ENCODE data around the gene AFAP1L1.

Gene AFAP1L1

DNA sequence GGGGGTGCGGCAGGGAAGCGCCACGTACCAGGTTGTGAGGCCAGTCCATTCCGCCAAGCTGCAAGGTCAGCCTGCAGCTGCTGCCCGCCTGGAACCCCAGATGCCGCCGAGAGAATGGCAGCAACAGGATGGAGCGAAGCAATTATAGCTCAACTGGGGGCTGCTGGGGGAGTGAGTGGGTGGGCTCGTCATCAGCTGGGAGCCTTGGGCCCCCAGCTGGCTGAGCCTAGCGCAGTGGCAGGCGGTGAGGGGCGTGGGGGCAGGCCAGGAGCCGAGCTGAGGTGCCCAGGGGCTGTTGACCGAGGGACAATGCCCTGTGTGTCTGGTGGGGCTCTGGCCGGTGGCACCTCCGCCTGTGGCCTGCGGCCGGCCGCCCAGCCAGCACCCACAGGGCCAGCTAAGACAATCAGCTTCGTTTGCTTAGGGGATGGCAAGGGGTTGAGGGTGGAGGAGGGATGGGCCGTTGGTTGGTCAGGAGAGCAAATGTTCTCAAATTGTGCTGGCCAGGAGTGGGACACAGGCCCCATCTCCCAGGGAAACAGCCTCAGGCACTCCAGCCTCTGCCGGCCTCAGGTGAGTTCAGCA is 107.6 kb downstream of the AFAP1L1 start, which contains the start of gene IL17B:
TSS of gene IL17B (minus strand) at position 116 of the 585 bp plus-strand sequence. CDS start at position 49, 67 bp downstream.
- DNase-seq (ENCODE audit: extremely low spot score): no peak
- POLR2A ChIA-PET: interaction anchor here (1.7 kb wide), 1 partner anchor 34 kb away, joined by 5 read pairs; the partner anchor contains the start of gene GRPEL2
- CTCF ChIA-PET: interaction anchor here (0.5 to 1.6 kb wide), 3 partner anchors 8 to 186 kb away, joined by 3 to 6 read pairs (median 3); no protein-coding TSS in a partner anchor

DNA sequence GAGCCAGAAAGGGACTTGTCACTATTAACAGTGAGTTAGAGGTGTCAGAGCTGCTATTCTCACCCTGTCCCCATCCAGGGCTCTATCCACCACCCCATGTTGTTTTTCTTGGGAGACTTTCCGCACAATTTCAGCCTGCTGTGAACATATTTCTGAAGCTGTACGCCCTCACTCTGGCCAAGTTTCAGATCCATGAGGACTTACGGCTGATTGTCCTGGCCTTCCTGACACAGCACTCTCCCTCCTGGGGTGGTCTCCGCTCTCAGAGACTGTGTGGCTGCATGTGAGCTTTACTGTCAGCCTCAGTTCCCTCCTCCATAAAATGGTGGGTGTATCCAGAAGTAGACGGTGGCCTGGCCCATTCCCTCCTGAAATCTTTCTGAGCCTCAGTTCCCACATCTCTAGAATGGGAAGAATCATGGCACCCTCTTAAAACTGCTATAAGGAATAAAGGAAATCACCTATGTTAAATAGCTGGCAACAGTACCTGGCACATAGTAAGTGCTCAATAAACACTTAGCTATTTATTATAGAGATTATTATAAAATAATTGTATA is 108.2 kb downstream of the AFAP1L1 start:
- ChIA-PET POLR2A (interaction anchor here (1.7 kb wide), 1 partner anchor 35 kb away, joined by 5 read pairs; the partner anchor contains the start of gene GRPEL2), CTCF (interaction anchor here (0.6 to 8.2 kb wide), 6 partner anchors 9 to 54 kb away, joined by 3 to 87 read pairs (median 3); no protein-coding TSS in a partner anchor)
- TF ChIP-seq FOXA1 (IDR thresholded peaks at IDR 0.05): no peak
- no peak for TF ChIP-seq LEF1 (IDR thresholded peaks at IDR 0.05; ENCODE audit: borderline replicate concordance)
- no peak for TF ChIP-seq NFRKB (IDR thresholded peaks at IDR 0.05)
- no peak for TF ChIP-seq L3MBTL2 (conservative IDR thresholded peaks at IDR 0.05)

More for the DNA sequence above, 107.6 kb downstream of the AFAP1L1 start, which contains the start of gene IL17B:
- TF ChIP-seq ELF4 (IDR thresholded peaks at IDR 0.05): no peak
- TF ChIP-seq FOXA1 (IDR thresholded peaks at IDR 0.05): no peak
- TF ChIP-seq ARNT (IDR thresholded peaks at IDR 0.05): no peak
- TF ChIP-seq CTBP1 (IDR thresholded peaks at IDR 0.05; ENCODE audit: borderline replicate concordance): no peak
- TF ChIP-seq L3MBTL2 (conservative IDR thresholded peaks at IDR 0.05): no peak
- TF ChIP-seq LEF1 (IDR thresholded peaks at IDR 0.05; ENCODE audit: borderline replicate concordance): no peak

DNA sequence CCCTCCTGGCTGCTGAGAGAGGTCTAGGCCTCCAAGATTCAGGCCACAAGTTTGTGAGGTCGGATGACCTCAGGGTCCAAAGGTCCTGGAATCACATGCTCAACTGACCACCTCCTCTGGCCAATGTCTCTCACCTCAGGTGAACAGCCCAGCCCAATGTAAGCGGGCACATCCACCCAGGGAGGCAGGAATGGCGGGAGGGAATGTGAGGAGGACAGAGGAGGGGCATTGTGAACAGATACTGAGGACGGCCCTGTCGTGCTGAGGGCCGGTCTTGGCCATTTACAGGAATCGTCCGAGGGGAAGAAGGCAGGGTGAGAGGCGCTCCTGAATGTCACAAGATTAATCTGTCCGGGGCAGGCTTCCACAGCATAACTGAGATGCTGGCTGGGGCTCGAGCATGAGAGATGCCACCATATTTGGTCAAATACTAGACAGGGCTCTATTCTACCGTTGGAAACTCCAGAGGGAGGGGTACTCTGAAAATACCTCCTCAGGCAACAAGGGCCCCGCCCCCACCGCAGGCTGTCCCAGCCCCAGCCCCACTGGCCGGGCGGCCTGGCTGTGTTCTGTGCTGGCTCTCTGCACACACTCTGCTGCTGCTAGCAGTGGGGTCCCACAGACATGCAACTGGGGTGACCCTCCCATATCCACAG is 108.9 kb downstream of the AFAP1L1 start:
- ChIA-PET CTCF (interaction anchor here (0.6 to 8.2 kb wide), 17 partner anchors 9 to 241 kb away, joined by 3 to 87 read pairs (median 4); partner anchors contain the start of gene GRPEL2), POLR2A (no interaction called here)
- no peak for DNase-seq (ENCODE audit: extremely low spot score)
- TF ChIP-seq NFRKB (IDR thresholded peaks at IDR 0.05): no peak
- TF ChIP-seq LEF1 (IDR thresholded peaks at IDR 0.05; ENCODE audit: borderline replicate concordance): no peak
- no peak for TF ChIP-seq ZNF384 (IDR thresholded peaks at IDR 0.05)
- TF ChIP-seq BHLHE40 (IDR thresholded peaks at IDR 0.05; ENCODE audit: borderline replicate concordance): no peak

More for the DNA sequence above, 108.2 kb downstream of the AFAP1L1 start:
- no peak for DNase-seq (ENCODE audit: extremely low spot score)

DNA sequence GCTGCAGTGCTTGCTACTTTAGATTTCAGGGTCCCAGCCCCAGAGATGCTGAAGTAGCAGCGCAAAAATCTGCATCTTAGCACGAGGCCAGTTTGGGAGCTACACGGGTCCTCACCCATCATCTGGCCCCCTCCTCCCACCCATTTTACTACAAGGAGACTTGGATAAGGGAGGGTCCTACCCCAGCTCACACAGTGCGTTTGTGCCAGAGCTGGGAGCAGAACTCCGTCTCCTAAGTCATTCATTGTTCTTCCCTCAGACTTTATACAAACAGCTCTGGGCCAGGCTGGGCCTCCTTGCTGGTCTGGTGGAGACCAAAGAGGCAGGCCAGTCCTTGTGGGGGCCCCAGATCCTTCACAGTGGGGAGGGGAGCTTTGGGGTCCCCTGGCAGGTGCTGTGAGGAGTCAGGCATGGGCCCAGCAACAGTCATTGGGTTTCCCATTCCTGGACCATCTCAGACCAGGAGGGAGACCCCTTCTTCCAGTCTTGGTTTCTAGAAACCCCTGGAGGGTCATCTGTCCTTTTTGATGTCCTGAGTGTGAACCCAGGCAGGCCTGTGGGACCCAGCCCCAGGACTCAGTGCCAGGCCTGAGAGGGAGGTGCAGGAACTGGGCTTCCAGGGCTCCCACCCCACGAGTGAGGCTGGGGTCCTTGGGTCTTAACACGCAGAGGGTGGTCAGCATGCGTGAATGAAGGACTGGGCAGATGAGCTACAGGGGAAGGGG is 109.8 kb downstream of the AFAP1L1 start:
- no peak for TF ChIP-seq FOXM1 (IDR thresholded peaks at IDR 0.05; ENCODE audit: borderline replicate concordance)
- TF ChIP-seq BHLHE40 (IDR thresholded peaks at IDR 0.05; ENCODE audit: borderline replicate concordance): no peak
- TF ChIP-seq TARDBP (IDR thresholded peaks at IDR 0.05): no peak
- TF ChIP-seq L3MBTL2 (conservative IDR thresholded peaks at IDR 0.05): no peak
- TF ChIP-seq, protein P1, sequence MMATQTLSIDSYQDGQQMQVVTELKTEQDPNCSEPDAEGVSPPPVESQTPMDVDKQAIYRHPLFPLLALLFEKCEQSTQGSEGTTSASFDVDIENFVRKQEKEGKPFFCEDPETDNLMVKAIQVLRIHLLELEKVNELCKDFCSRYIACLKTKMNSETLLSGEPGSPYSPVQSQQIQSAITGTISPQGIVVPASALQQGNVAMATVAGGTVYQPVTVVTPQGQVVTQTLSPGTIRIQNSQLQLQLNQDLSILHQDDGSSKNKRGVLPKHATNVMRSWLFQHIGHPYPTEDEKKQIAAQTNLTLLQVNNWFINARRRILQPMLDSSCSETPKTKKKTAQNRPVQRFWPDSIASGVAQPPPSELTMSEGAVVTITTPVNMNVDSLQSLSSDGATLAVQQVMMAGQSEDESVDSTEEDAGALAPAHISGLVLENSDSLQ (IDR thresholded peaks at IDR 0.05): no peak
- TF ChIP-seq SP1 (IDR thresholded peaks at IDR 0.05): no peak
- no peak for TF ChIP-seq FOXK2 (IDR thresholded peaks at IDR 0.05)
- no peak for TF ChIP-seq ARNT (IDR thresholded peaks at IDR 0.05)
- TF ChIP-seq HDGF (IDR thresholded peaks at IDR 0.05; ENCODE audit: borderline replicate concordance): no peak
- no peak for TF ChIP-seq FOXA1 (IDR thresholded peaks at IDR 0.05)
- TF ChIP-seq CTBP1 (IDR thresholded peaks at IDR 0.05; ENCODE audit: borderline replicate concordance): no peak
- no peak for TF ChIP-seq LEF1 (IDR thresholded peaks at IDR 0.05; ENCODE audit: borderline replicate concordance)
- no peak for TF ChIP-seq SUZ12 (IDR thresholded peaks at IDR 0.05)
- no peak for TF ChIP-seq NFRKB (IDR thresholded peaks at IDR 0.05)
- no peak for TF ChIP-seq ELF4 (IDR thresholded peaks at IDR 0.05)
- TF ChIP-seq ZNF384 (IDR thresholded peaks at IDR 0.05): no peak
- ChIA-PET POLR2A (interaction anchor here (1.1 to 1.8 kb wide), 2 partner anchors 24 to 36 kb away, joined by 3 to 4 read pairs; partner anchors contain the start of genes GRPEL2 and PCYOX1L), CTCF (interaction anchor here (0.7 to 8.2 kb wide), 23 partner anchors 8 to 241 kb away, joined by 3 to 87 read pairs (median 4); partner anchors contain the start of gene GRPEL2)
- DNase-seq (ENCODE audit: extremely low spot score): no peak

DNA sequence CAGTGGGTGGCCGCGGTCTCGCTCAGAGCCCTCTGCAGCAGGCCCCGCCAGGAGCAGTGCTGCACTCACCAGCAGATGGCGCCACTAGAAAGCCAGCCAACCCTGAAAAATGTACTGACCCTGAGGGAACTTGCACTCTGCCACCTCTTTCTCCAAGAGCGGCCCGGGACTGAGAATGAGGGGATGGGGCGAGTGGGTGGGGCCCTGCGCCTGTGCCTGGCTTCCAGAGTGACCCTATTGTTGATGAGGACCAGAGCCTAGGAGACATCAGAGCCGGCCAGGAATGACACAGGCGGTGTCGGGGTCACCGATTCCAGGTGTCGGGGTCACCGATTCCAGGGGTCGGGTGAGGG is 110.3 kb downstream of the AFAP1L1 start:
- TF ChIP-seq L3MBTL2 (conservative IDR thresholded peaks at IDR 0.05) (no peak), NFRKB (IDR thresholded peaks at IDR 0.05) (no peak), HDGF (IDR thresholded peaks at IDR 0.05; ENCODE audit: borderline replicate concordance) (no peak), SP1 (IDR thresholded peaks at IDR 0.05) (no peak), LEF1 (IDR thresholded peaks at IDR 0.05; ENCODE audit: borderline replicate concordance) (no peak), FOXK2 (IDR thresholded peaks at IDR 0.05) (no peak), ZNF384 (IDR thresholded peaks at IDR 0.05) (no peak), ARNT (IDR thresholded peaks at IDR 0.05) (no peak), SUZ12 (IDR thresholded peaks at IDR 0.05) (no peak), BHLHE40 (IDR thresholded peaks at IDR 0.05; ENCODE audit: borderline replicate concordance) (no peak), FOXA1 (IDR thresholded peaks at IDR 0.05) (no peak), ELF4 (IDR thresholded peaks at IDR 0.05) (no peak), CTBP1 (IDR thresholded peaks at IDR 0.05; ENCODE audit: borderline replicate concordance) (no peak), FOXM1 (IDR thresholded peaks at IDR 0.05; ENCODE audit: borderline replicate concordance) (no peak), TARDBP (IDR thresholded peaks at IDR 0.05) (no peak)
- TF ChIP-seq, protein P1 (IDR thresholded peaks at IDR 0.05): no peak
- ChIA-PET CTCF (interaction anchor here (0.7 to 8.2 kb wide), 21 partner anchors 8 to 235 kb away, joined by 3 to 87 read pairs (median 4); partner anchors contain the start of gene GRPEL2), POLR2A (interaction anchor here (1.1 to 1.8 kb wide), 2 partner anchors 24 to 37 kb away, joined by 3 to 4 read pairs; partner anchors contain the start of genes GRPEL2 and PCYOX1L)
- peak; percentile 87 for DNase-seq (ENCODE audit: extremely low spot score)
